Keratinocyte (primary cell): Measurements from ENCODE around the gene NBEA. TPM values are rescaled to one million over a fixed set of nuclear protein-coding genes. Genes with fewer than 3 reads are reported as not detected.

ENCODE experiments used
- DNase-seq: peaks from one replicate; pipeline ENCODE4 v3.0.0-alpha.2; 2011; ENCODE audit warnings: low read depth, missing footprints, low spot score
- FAIRE-seq: peaks from 2 replicates; lab custom pipeline; 2011; peaks lifted over from hg19 to GRCh38; lab: Jason Lieb, UNC
- H2AFZ ChIP-seq: 2 replicates; pipeline ENCODE4 v1.6.0; 2012; ENCODE audit warnings: low read length, control low read depth, inconsistent platforms; ENCODE audit not compliant: control insufficient read depth
- H3K27ac ChIP-seq: 2 replicates; pipeline ENCODE4 v1.5.1; 2011; ENCODE audit warnings: low read length; ENCODE audit not compliant: control insufficient read depth, insufficient read depth
- H3K27me3 ChIP-seq: 3 replicates; pipeline ENCODE4 v1.6.0; 2011; ENCODE audit warnings: low read length; ENCODE audit not compliant: control insufficient read depth, insufficient read depth; ENCODE audit errors: extremely low read depth
- H3K36me3 ChIP-seq, 2 experiments: 2 replicates in 1 of 2; 3 replicates in 1 of 2; pipeline ENCODE4 v1.5.1; 2011; ENCODE audit warnings: low read length in 2 of 2, mild to moderate bottlenecking in 1 of 2; ENCODE audit not compliant: control insufficient read depth in 2 of 2, insufficient read depth in 2 of 2; ENCODE audit errors: extremely low read depth in 1 of 2
- H3K4me1 ChIP-seq: 3 replicates; pipeline ENCODE4 v1.5.1; 2011; ENCODE audit warnings: low read length; ENCODE audit not compliant: control insufficient read depth, insufficient read depth; ENCODE audit errors: extremely low read depth
- H3K4me2 ChIP-seq: 3 replicates; pipeline ENCODE4 v1.6.0; 2011; ENCODE audit warnings: low read depth, low read length; ENCODE audit not compliant: control insufficient read depth, insufficient read depth; ENCODE audit errors: extremely low read depth
- H3K4me3 ChIP-seq, 3 experiments: fragments of 200-600 bp in 1 of 3; sonication (generic) in 1 of 3; 2 replicates in 2 of 3; 3 replicates in 1 of 3; pipeline ENCODE4 v1.5.1; 2011 to 2016; ENCODE audit warnings: low read length in 3 of 3, mild to moderate bottlenecking in 3 of 3, control low read depth in 2 of 3, inconsistent platforms in 1 of 3, low read depth in 1 of 3, mixed read lengths in 1 of 3, mixed run types in 1 of 3, moderate library complexity in 1 of 3; ENCODE audit not compliant: control insufficient read depth in 2 of 3, insufficient read depth in 2 of 3; ENCODE audit errors: extremely low read depth in 1 of 3
- H3K79me2 ChIP-seq: 2 replicates; pipeline ENCODE4 v1.6.0; 2012; ENCODE audit warnings: low read length; ENCODE audit not compliant: control insufficient read depth, insufficient read depth
- H3K9ac ChIP-seq: 3 replicates; pipeline ENCODE4 v1.6.0; 2011; ENCODE audit warnings: low read length; ENCODE audit not compliant: control insufficient read depth, insufficient read depth; ENCODE audit errors: extremely low read depth
- H3K9me1 ChIP-seq: 3 replicates; pipeline ENCODE4 v1.6.0; 2011; ENCODE audit warnings: low read length; ENCODE audit not compliant: control insufficient read depth, insufficient read depth; ENCODE audit errors: extremely low read depth
- H3K9me3 ChIP-seq: 2 replicates; pipeline ENCODE4 v1.5.1; 2012; ENCODE audit warnings: low read depth, low read length; ENCODE audit not compliant: control insufficient read depth
- H4K20me1 ChIP-seq: 3 replicates; pipeline ENCODE4 v1.6.0; 2011; ENCODE audit warnings: low read length; ENCODE audit not compliant: control insufficient read depth, insufficient read depth; ENCODE audit errors: extremely low read depth
- CTCF ChIP-seq, 3 experiments: IDR thresholded peaks in 1 of 3; conservative IDR thresholded peaks in 1 of 3; optimal IDR thresholded peaks in 1 of 3; 2 replicates in 2 of 3; 3 replicates in 1 of 3; pipeline versions ENCODE3 to v1.5.1; 2011; ENCODE audit warnings: low read length in 3 of 3, mild to moderate bottlenecking in 3 of 3, moderate library complexity in 2 of 3, control low read depth in 1 of 3, inconsistent platforms in 1 of 3; ENCODE audit not compliant: insufficient read depth in 2 of 3; ENCODE audit errors: extremely low read depth in 1 of 3
- EZH2 ChIP-seq: IDR thresholded peaks from one replicate; pipeline ENCODE4 v1.6.1; 2012; ENCODE audit warnings: inconsistent platforms, mild to moderate bottlenecking, low read length, moderate library complexity
- dilution Hi-C: fragments of 300-500 bp; cut with MboI; formaldehyde crosslinking; loops from one replicate; pipeline ENCODE4 v1.7.0; 2020; ENCODE audit warnings: low sequenced_read_pairs; ENCODE audit not compliant: extremely low pct_ligation_motif_present
- polyA plus RNA-seq, 5 experiments: library from polyadenylated mRNA; depleted of rRNA in 3 of 5; stranded (reverse) in 3 of 5; stranded (forward) in 1 of 5; unstranded in 1 of 5; fragments of >200 nt; gene quantifications; 1 replicate in 1 of 5; 2 replicates in 3 of 5; 3 replicates in 1 of 5; pipeline versions ENCODE4 v1.2.1 to v1.2.3, GENCODE V29; 2011 to 2012; ENCODE audit warnings: missing spikeins in 2 of 5, low read depth in 1 of 5, low replicate concordance in 1 of 5

Gene NBEA
- polyA plus RNA-seq, 1 donor (not counting 4 experiments of a cell fraction or from before 2014, with no cell fraction given): 0.05 TPM

- H3K9me3 ChIP-seq: no peaks in the 10 kb centered on the region
- no peaks in the 10 kb centered on the region for H3K9me1 ChIP-seq
- H3K79me2 ChIP-seq: no peaks in the 10 kb centered on the region
- H3K27ac ChIP-seq: no peak overlapping the region
- H4K20me1 ChIP-seq: no peaks in the 10 kb centered on the region
- dilution Hi-C loops: no loop called here
- no peaks in the 10 kb centered on the region for H3K27me3 ChIP-seq
- H3K9ac ChIP-seq: no peak overlapping the region
- no peaks in the 10 kb centered on the region for H3K36me3 ChIP-seq
- H3K4me1 ChIP-seq: no peaks in the 10 kb centered on the region
- H2AFZ ChIP-seq: no peak overlapping the region
- FAIRE-seq (no peak), DNase-seq (no peak)
- H3K4me3 ChIP-seq: no peak overlapping the region
- TF ChIP-seq CTCF (optimal IDR thresholded peaks at IDR 0.05 in 1 of 3, IDR thresholded peaks at IDR 0.05 in 1 of 3, conservative IDR thresholded peaks at IDR 0.05 in 1 of 3; ENCODE audit: extremely low read depth in 1 of 3, insufficient read depth in 2 of 3, low read length in 3 of 3) (no peak), EZH2 (no peak)
- H3K4me2 ChIP-seq: no peak overlapping the region
These were observed 6.2 kb upstream of the NBEA start for GRCh38 chr13:34935841-34936240.

GRCh38 chr13:34939771-34940170 is 2.3 kb upstream of the NBEA start:
- H3K9ac ChIP-seq: no peak overlapping the region
- TF ChIP-seq EZH2 (no peak), CTCF (optimal IDR thresholded peaks at IDR 0.05 in 1 of 3, IDR thresholded peaks at IDR 0.05 in 1 of 3, conservative IDR thresholded peaks at IDR 0.05 in 1 of 3; ENCODE audit: extremely low read depth in 1 of 3, insufficient read depth in 2 of 3, low read length in 3 of 3) (no peak)
- no peak overlapping the region for H3K27ac ChIP-seq
- H4K20me1 ChIP-seq: no peaks in the 10 kb centered on the region
- H3K79me2 ChIP-seq: no peaks in the 10 kb centered on the region
- H3K9me3 ChIP-seq: no peaks in the 10 kb centered on the region
- FAIRE-seq (no peak), DNase-seq (no peak)
- H3K4me2 ChIP-seq: no peak overlapping the region
- H2AFZ ChIP-seq: no peak overlapping the region
- no peak overlapping the region for H3K4me3 ChIP-seq
- no peaks in the 10 kb centered on the region for H3K36me3 ChIP-seq
- peaks cover 20% of the 10 kb centered on the region for H3K27me3 ChIP-seq
- dilution Hi-C loops: no loop called here
- no peaks in the 10 kb centered on the region for H3K4me1 ChIP-seq
- no peaks in the 10 kb centered on the region for H3K9me1 ChIP-seq
